Suprapubic skin (tissue), 4 donors: ENCODE data around the gene ICAM5. TPM values are rescaled to one million over a fixed set of nuclear protein-coding genes. Genes with fewer than 3 reads are reported as not detected.
A peak's percentile ranks its signal among the peaks of the same experiment; 100 is the strongest.

Experiments used
- DNase-seq, 2 donors: peaks; one replicate each; pipeline ENCODE4 v3.0.0-alpha.2; 2019; ENCODE audit warnings: low spot score in 2 of 2
- H3K27ac ChIP-seq: fragments of 200-600 bp; sonication (generic); one replicate; pipeline ENCODE4 v1.5.1; 2019
- H3K27me3 ChIP-seq: fragments of 200-600 bp; sonication (generic); one replicate; pipeline ENCODE4 v1.5.1; 2019
- H3K36me3 ChIP-seq: fragments of 200-600 bp; sonication (generic); one replicate; pipeline ENCODE4 v1.5.1; 2019
- H3K4me1 ChIP-seq: fragments of 200-600 bp; sonication (generic); one replicate; pipeline ENCODE4 v1.5.1; 2019
- H3K4me3 ChIP-seq: fragments of 200-600 bp; sonication (generic); one replicate; pipeline ENCODE4 v1.5.1; 2019; ENCODE audit warnings: mild to moderate bottlenecking
- H3K9me3 ChIP-seq: fragments of 200-600 bp; sonication (generic); one replicate; pipeline ENCODE4 v1.5.1; 2019
- EP300 ChIP-seq: sonication (generic); formaldehyde crosslinking; IDR thresholded peaks from one replicate; pipeline ENCODE4 v1.6.1; 2017; ENCODE audit warnings: antibody characterized with exemption
- POLR2A ChIP-seq, 2 donors: fragments of 450-650 bp; IDR thresholded peaks; one replicate each; pipeline ENCODE4 v1.6.1; 2017; ENCODE audit warnings: antibody characterized with exemption in 2 of 2, mild to moderate bottlenecking in 2 of 2, moderate library complexity in 2 of 2
- POLR2AphosphoS5 ChIP-seq, 3 donors: sonication (generic); formaldehyde crosslinking; IDR thresholded peaks; one replicate each; pipeline ENCODE4 v1.6.1; 2017; ENCODE audit warnings: antibody characterized with exemption in 3 of 3
- WGBS: methylation state at CpG from one replicate; pipeline ENCODE4 v1.1.5; 2018; 5-methylcytosine and 5-hydroxymethylcytosine counted together
- total RNA-seq, 4 donors: library from RNA; depleted of rRNA; stranded (reverse); fragments of >200 nt; gene quantifications; one replicate each; pipeline ENCODE4 v1.1.0, GENCODE V29; 2016
- TF ChIP-seq, protein P1 (sequence below), 2 donors: fragments of 200-600 bp in 1 of 2; fragments of 450-650 bp in 1 of 2; sonication (generic) in 1 of 2; IDR thresholded peaks; one replicate each; pipeline ENCODE4 v1.5.1; 2016 to 2019; ENCODE audit warnings: antibody characterized with exemption in 2 of 2, mild to moderate bottlenecking in 1 of 2, moderate library complexity in 1 of 2

ICAM5 gene
- total RNA-seq, 4 donors from 2014 or later, result 0.21 to 0.97 (median 0.62) TPM; not detected in 1

DNA sequence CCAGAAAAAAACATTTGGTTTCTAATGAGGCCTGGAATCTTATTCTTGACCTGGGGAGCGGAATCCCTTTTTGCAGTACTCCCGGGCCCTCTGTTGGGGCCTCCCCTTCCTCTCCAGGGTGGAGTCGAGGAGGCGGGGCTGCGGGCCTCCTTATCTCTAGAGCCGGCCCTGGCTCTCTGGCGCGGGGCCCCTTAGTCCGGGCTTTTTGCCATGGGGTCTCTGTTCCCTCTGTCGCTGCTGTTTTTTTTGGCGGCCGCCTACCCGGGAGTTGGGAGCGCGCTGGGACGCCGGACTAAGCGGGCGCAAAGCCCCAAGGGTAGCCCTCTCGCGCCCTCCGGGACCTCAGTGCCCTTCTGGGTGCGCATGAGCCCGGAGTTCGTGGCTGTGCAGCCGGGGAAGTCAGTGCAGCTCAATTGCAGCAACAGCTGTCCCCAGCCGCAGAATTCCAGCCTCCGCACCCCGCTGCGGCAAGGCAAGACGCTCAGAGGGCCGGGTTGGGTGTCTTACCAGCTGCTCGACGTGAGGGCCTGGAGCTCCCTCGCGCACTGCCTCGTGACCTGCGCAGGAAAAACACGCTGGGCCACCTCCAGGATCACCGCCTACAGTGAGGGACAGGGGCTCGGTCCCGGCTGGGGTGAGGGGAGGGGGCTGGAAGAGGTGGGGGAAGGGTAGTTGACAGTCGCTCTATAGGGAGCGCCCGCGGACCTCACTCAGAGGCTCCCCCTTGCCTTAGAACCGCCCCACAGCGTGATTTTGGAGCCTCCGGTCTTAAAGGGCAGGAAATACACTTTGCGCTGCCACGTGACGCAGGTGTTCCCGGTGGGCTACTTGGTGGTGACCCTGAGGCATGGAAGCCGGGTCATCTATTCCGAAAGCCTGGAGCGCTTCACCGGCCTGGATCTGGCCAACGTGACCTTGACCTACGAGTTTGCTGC is 2.7 kb upstream of the ICAM5 start, which contains the start of gene ICAM4:
ICAM4 (plus strand) TSS at position 153 of the 935 bp plus-strand sequence; CDS start at position 211, 58 bp downstream.
- Histone ChIP-seq H3K27ac (no peak within 1 kb of the TSS), H3K9me3 (no peaks in the 10 kb centered on the region), H3K27me3 (peaks cover 51% of the 10 kb centered on the region), H3K4me1 (peaks cover 53% of the 10 kb centered on the region), H3K36me3 (peaks cover 28% of the 10 kb centered on the region), H3K4me3 (no peak within 1 kb of the TSS)
- TF ChIP-seq EP300 (no peak), POLR2AphosphoS5 (IDR thresholded peaks at IDR 0.05) (no peak), POLR2A (IDR thresholded peaks at IDR 0.05) (no peak)
- TF ChIP-seq, protein P1, sequence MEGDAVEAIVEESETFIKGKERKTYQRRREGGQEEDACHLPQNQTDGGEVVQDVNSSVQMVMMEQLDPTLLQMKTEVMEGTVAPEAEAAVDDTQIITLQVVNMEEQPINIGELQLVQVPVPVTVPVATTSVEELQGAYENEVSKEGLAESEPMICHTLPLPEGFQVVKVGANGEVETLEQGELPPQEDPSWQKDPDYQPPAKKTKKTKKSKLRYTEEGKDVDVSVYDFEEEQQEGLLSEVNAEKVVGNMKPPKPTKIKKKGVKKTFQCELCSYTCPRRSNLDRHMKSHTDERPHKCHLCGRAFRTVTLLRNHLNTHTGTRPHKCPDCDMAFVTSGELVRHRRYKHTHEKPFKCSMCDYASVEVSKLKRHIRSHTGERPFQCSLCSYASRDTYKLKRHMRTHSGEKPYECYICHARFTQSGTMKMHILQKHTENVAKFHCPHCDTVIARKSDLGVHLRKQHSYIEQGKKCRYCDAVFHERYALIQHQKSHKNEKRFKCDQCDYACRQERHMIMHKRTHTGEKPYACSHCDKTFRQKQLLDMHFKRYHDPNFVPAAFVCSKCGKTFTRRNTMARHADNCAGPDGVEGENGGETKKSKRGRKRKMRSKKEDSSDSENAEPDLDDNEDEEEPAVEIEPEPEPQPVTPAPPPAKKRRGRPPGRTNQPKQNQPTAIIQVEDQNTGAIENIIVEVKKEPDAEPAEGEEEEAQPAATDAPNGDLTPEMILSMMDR (IDR thresholded peaks at IDR 0.05), result no peak
- DNase-seq, result peak in 1 of 2 donors; percentile 72
- WGBS, result 19% methylated on average over 28 of the region's 59 CpGs

DNA sequence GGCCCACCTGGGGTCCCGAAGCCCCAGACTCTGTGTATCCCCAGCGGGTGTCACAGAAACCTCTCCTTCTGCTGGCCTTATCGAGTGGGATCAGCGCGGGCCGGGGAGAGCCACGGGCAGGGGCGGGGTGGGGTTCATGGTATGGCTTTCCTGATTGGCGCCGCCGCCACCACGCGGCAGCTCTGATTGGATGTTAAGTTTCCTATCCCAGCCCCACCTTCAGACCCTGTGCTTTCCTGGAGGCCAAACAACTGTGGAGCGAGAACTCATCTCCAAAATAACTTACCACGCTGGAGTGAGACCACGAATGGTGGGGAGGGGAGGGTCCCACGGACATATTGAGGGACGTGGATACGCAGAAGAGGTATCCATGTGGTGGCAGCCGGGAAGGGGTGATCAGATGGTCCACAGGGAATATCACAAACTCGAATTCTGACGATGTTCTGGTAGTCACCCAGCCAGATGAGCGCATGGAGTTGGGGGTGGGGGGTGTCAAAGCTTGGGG is 1.0 kb upstream of the ICAM5 start:
- peaks cover 70% of the 10 kb centered on the region for H3K4me1 ChIP-seq
- WGBS, result 0% methylated on average over 15 of the region's 23 CpGs
- TF ChIP-seq POLR2A (IDR thresholded peaks at IDR 0.05) (no peak), EP300 (no peak), POLR2AphosphoS5 (IDR thresholded peaks at IDR 0.05) (no peak)
- TF ChIP-seq, protein P1 (IDR thresholded peaks at IDR 0.05), result no peak
- H3K27ac ChIP-seq, result no peak overlapping the region
- peaks cover 23% of the 10 kb centered on the region for H3K36me3 ChIP-seq
- H3K4me3 ChIP-seq, result peak overlapping the region; percentile 45
- DNase-seq, result no peak
- H3K9me3 ChIP-seq, result no peaks in the 10 kb centered on the region
- H3K27me3 ChIP-seq, result peaks cover 68% of the 10 kb centered on the region

DNA sequence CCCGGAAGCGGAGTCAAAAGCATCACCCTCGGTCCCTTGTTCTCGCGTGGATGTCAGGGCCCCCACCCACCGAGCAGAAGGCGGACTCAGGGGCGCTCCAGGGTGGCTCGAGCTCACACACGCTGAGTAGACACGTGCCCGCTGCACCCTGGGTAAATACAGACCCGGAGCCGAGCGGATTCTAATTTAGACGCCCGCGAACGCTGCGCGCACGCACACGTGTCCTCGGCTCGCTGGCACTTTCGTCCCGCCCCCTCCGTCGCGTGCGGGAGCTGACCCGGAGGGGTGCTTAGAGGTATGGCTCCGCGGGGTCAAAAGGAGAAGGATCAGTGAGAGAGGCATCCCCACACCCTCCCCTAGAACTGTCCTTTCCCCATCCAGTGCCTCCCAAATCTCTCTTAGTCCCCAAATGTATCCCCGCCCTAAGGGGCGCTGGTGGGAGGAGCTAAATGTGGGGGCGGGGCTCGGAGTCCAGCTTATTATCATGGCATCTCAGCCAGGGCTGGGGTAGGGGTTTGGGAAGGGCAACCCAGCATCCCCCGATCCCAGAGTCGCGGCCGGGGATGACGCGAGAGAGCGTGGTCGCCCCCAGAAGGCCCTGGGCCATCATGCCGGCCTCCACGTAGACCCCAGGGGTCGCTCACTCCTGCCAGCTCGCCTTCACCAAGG is 451 bp upstream of the ICAM5 start:
- H3K4me3 ChIP-seq, result peak overlapping the region; percentile 45
- no peak overlapping the region for H3K27ac ChIP-seq
- no peak for DNase-seq
- peaks cover 71% of the 10 kb centered on the region for H3K4me1 ChIP-seq
- WGBS, result 2% methylated on average over 33 of the region's 50 CpGs
- H3K9me3 ChIP-seq, result no peaks in the 10 kb centered on the region
- TF ChIP-seq POLR2A (IDR thresholded peaks at IDR 0.05) (no peak), POLR2AphosphoS5 (IDR thresholded peaks at IDR 0.05) (no peak), EP300 (no peak)
- TF ChIP-seq, protein P1 (IDR thresholded peaks at IDR 0.05), result no peak
- H3K36me3 ChIP-seq, result peaks cover 17% of the 10 kb centered on the region
- peaks cover 73% of the 10 kb centered on the region for H3K27me3 ChIP-seq

DNA sequence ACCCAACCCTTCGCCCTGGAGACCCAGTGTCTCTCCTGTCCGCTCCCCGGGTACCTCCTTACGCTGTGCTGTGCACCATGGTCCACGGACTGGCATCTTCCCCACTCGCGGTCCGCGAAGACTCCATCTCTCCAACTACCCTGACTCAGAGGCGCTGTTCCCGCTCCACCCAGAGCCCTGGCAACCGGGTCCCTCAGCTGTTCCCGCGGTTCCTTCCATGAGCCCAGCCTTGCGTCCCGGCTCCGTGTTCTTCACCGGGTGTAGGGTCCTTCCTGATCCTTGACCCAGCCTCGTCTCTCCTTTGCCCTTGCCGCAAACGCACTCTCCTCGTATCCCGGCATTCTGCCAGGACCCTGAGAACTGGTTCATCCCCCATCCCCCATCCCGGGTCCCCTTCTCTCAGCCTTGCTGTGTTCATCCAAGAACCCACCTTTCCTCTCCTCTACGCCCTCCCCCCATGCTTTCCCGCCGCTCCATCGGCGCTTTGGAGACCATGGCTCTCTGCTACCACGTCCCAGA is 664 bp downstream of the ICAM5 start:
- Histone ChIP-seq H3K4me3 (peak overlapping the region; percentile 45), H3K4me1 (peaks cover 75% of the 10 kb centered on the region), H3K36me3 (peaks cover 6% of the 10 kb centered on the region), H3K27ac (no peak overlapping the region), H3K9me3 (no peaks in the 10 kb centered on the region), H3K27me3 (peaks cover 85% of the 10 kb centered on the region)
- no peak for TF ChIP-seq EP300
- no peak for TF ChIP-seq POLR2AphosphoS5 (IDR thresholded peaks at IDR 0.05)
- no peak for TF ChIP-seq POLR2A (IDR thresholded peaks at IDR 0.05)
- TF ChIP-seq, protein P1 (IDR thresholded peaks at IDR 0.05), result no peak
- WGBS, result under 1% methylated on average over 30 of the region's 30 CpGs
- peak in 1 of 2 donors; percentile 73 for DNase-seq
